CD4-positive, alpha-beta T cell treated with Interferon alpha-2 for 1 hour (primary cell): ENCODE results near the gene SSNA1.
A peak's percentile ranks its signal among the peaks of the same experiment; 100 is the strongest.

Source experiments
- DNase-seq, 2 donors: peaks; one replicate each; pipeline ENCODE4 v3.0.0-alpha.2; 2020 to 2022

Gene SSNA1

GRCh38 chr9:137156567-137157375 is 31.7 kb upstream of the SSNA1 start:
- DNase-seq, result peak; percentile 41 to 61

DNA sequence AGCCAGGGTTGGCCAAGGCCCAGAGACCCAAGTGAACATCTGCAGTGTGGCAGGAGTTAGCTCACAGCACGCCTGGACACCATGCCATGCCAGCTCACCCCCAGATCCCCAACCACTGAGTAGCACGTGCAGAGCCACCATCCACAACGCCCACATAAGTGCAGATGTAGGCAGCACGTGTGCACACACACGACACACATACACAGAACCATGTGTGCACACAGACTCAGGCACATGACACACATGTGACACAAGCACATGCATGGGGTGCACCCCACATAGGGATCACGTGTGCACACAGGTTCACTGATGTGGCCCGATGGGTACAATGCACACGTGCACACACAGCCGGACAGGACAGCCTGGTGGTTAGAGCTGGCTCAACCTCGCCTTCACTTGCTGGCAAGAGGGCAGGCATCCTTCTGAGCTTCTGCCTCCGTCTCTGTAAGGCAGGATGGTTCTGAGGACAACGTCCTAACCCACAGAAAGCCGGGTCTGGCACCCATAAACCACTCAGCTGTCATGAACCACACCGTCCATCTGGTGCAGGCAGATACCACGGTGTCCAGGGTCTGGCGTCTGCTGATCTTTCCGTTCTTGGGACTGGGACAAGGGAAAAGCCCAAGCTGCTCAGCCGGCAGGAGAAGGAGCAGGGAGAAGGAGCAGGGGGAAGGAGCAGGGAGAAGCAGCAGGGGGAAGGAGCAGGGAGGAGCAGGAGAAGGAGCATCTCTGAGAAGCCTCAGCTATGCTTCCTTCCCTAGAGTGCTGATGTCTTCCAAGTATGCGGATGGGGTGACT is 30.7 kb upstream of the SSNA1 start:
- DNase-seq, result no peak

DNA sequence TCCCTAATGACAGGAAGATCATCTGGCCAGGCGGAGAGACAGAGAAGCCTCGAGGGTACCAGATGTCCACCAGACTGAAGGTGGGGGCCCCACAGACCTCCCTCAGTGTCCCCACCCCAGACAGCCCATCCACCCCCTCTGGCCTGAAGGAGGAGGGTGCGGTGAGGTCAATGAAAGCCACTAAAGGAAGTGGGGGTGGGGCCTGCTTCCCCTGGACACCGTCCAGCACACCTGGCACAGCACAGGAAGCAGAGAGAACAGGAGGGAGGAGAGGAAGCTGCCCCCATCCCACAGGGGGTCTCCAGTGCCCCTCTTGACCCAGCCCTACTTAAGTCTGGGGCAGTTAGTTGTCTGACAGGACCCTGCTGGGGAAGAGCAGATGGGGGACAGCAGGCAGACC is 29.9 kb upstream of the SSNA1 start:
- DNase-seq, result no peak

GRCh38 chr9:137159105-137160053 is 29.1 kb upstream of the SSNA1 start:
- DNase-seq, result no peak

- no peak for DNase-seq
Observed at GRCh38 chr9:137160054-137160425, 28.4 kb upstream of the SSNA1 start.

- no peak for DNase-seq
Observed at GRCh38 chr9:137160716-137161557, 27.5 kb upstream of the SSNA1 start.

- DNase-seq, result no peak
Observed at GRCh38 chr9:137161558-137162486, 26.7 kb upstream of the SSNA1 start.

- peak in 1 of 2 donors; percentile 23 for DNase-seq
Observed at GRCh38 chr9:137162505-137163364, 25.7 kb upstream of the SSNA1 start.

DNA sequence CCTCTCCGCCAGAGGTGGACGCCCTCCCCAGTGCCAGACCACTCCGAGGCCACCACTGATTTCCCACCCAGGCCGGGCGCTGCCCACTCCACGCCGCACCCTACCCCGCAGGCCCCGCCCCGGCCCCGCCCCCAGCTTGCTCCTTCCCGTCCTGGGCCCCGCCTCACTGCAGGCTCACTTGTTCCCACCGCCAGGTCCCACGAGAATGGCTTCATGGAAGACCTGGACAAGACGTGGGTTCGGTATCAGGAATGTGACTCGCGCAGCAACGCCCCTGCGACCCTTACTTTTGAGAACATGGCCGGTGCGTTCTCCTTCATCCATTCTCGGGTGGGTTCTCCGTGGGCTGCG is 25.1 kb upstream of the SSNA1 start:
- no peak for DNase-seq

DNA sequence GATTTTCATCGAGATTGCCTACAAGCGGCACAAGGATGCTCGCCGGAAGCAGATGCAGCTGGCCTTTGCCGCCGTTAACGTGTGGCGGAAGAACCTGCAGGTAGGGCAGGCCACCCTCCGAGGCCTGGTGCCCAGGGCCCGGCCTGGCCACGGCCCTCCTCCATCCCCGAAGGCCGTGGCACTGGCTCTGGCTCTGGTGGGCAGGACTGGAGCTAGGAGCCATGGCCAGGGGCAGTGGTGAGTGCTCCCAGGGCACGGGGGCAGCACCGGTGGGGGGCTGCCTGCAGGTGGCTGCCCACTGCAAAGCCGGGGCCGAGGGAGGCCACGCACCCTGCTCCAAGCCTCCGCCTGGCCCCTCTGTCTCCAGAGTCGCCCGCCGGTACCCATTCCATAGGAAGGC is 24.7 kb upstream of the SSNA1 start:
- no peak for DNase-seq

DNA sequence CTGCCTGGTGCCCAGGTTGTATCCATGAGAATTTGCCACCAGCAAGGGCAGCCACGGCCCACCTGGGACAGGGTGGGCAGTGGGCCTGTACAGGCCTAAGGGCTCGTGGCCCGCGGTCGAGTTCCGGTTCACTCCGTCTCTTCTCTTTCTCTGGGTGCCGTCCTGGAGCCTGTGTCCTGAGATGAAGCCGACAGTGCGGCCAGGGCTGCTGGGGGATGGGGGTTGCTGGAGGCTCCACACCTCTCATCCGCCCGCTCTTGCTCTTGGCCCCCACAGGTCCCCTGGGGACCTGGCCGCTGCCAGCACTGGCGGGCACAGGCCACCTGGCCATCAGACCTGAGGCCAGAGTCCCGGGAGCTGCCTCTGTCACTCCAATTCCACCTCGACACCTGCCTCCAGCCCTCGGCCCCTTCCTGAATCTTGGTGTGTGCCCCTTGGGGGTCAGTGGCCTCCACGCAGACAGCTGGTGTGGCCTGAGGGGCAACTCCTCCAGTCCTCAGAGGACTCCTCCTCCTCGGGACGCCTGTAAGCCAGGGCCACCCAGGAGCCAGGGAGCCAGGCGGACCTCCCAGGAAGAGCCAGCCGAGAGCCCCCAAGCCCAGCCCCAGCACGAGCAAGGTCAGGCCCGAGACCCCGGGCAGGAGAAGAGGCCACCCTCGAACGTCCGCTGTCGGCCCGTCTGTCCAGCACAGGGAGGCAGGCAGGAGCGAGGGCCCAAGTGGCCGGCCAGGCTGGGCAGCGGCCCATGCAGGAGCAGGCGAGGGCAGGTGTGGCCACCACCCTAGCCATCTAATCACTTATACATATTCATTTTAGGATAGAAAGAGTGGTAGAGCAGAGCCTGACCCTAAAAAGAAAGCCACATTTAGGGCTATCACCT is 23.9 kb upstream of the SSNA1 start:
- no peak for DNase-seq

- DNase-seq, result no peak
Observed at GRCh38 chr9:137165250-137165836, 23.1 kb upstream of the SSNA1 start.

- DNase-seq, result no peak
Observed at GRCh38 chr9:137166380-137167229, 21.9 kb upstream of the SSNA1 start.

DNA sequence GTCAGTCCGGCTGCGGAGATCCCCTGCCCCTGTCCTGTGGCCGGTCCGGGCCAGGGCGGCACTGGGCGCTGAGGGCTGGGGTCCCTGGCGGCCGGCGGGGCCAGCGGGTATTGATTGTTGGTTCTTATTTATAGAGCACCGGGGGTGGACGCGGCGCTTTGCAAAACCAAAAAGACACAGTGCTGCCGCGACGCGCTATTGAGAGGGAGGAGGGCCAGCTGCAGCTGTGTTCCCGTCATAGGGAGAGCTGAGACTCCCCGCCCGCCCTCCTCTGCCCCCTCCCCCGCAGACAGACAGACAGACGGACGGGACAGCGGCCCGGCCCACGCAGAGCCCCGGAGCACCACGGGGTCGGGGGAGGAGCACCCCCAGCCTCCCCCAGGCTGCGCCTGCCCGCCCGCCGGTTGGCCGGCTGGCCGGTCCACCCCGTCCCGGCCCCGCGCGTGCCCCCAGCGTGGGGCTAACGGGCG is 21.2 kb upstream of the SSNA1 start:
- DNase-seq, result no peak

GRCh38 chr9:137167747-137168572 is 20.5 kb upstream of the SSNA1 start:
- no peak for DNase-seq

DNA sequence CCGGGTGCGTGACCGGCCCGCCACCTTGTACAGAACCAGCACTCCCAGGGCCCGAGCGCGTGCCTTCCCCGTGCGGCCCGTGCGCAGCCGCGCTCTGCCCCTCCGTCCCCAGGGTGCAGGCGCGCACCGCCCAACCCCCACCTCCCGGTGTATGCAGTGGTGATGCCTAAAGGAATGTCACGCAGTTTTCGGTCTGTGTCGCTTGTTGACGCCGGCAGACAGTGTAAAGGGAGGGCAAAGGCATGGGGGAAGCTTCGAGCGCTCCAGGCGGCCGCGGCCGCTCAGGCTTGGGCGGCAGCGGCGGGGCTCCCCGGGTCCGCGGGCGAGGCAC is 19.9 kb upstream of the SSNA1 start:
- no peak for DNase-seq
